IPS-11a (cell line): ENCODE measurements around the gene KDM6B.
"Not testable (repeated sequence)": the region's sequence is repeated elsewhere in the genome, so short reads cannot be mapped to it uniquely, and the experiment has no call there.

Source experiments
- H3K4me3 ChIP-seq: one replicate; pipeline ENCODE4 v1.5.1; 2013; ENCODE audit warnings: low read depth, low read length, control low read depth

Gene KDM6B, protein sequence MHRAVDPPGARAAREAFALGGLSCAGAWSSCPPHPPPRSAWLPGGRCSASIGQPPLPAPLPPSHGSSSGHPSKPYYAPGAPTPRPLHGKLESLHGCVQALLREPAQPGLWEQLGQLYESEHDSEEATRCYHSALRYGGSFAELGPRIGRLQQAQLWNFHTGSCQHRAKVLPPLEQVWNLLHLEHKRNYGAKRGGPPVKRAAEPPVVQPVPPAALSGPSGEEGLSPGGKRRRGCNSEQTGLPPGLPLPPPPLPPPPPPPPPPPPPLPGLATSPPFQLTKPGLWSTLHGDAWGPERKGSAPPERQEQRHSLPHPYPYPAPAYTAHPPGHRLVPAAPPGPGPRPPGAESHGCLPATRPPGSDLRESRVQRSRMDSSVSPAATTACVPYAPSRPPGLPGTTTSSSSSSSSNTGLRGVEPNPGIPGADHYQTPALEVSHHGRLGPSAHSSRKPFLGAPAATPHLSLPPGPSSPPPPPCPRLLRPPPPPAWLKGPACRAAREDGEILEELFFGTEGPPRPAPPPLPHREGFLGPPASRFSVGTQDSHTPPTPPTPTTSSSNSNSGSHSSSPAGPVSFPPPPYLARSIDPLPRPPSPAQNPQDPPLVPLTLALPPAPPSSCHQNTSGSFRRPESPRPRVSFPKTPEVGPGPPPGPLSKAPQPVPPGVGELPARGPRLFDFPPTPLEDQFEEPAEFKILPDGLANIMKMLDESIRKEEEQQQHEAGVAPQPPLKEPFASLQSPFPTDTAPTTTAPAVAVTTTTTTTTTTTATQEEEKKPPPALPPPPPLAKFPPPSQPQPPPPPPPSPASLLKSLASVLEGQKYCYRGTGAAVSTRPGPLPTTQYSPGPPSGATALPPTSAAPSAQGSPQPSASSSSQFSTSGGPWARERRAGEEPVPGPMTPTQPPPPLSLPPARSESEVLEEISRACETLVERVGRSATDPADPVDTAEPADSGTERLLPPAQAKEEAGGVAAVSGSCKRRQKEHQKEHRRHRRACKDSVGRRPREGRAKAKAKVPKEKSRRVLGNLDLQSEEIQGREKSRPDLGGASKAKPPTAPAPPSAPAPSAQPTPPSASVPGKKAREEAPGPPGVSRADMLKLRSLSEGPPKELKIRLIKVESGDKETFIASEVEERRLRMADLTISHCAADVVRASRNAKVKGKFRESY (N-terminal part only)

DNA sequence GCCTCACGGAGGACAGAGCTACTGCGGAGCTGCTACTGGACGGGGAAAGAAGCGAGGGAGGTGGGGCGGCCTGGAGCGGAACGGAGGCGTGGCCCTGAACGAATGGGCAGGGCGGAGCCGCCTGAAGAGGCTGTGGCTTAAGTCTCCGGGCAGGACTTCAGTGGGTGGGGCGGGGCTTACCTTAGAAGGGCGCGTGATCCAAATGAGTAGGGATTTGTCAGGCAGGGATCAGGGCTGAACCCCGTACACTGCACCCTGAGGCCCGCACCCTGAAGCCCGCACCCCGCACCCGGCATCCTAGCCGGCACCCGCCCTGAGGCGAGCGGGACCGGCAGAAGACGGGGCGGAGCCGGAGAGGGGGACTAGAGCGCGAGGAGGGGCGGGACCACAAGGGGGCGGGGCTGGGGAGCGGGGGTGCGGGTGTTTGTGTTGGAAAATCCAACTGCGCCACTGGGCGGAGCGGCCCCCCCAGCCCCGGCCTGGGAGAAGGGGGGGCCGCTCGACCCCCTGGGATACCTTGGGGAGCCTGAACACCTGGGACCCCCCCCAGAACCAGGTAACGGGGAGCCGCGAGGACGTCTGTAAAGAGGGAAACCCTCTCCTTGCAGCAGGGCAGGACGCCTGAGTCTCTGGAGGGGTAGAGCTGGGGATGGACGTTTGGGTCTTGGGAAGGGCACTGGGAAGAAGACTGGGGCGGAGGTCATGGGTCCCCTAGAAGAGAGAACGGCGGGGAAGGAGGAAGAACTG lies at the start of gene KDM6B:
Gene KDM6B, plus strand, starts transcription at position 423 of the 747 bp plus-strand sequence. CDS start 11,338 bp downstream, outside the sequence.
- peak within 1 kb of the TSS; percentile 70 for H3K4me3 ChIP-seq

DNA sequence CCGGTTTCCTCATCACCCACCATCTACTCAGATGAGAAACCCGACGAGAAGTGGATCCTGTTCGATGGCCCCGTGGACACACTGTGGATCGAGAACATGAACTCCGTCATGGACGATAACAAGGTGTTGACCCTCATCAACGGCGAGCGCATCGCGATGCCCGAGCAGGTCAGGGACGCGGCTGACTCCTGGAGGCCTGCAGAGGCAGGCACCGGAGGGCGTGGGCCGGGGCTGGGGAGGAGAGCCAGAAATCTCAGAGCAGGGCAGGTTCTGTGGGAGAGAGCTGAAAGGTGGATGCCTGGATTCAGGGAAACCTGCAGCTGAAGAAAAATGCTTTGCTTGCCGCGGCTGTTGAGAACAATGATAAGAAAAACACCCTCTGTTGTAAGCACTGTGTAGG lies 47.2 kb upstream of the KDM6B start:
- H3K4me3 ChIP-seq = no peak overlapping the region

DNA sequence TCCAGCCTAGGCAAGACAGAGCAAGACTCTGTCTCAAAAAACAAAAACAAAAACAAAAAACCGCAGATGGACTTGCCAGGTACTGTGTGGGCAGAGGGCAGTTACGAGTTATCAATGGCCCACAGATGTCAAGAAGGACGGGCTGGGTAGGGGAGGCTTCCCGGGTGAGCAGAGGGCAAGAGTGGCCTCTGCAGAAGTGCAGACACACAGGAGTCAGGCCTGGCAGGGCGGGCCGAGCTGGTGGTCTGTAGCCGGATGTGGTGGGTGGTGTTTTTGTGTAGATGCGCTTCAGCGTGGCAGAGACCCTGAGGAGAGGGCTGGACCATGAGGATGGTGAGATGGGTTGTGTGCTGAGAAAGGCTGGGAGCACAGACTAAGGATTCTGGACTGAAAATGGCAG lies 44.9 kb upstream of the KDM6B start:
- H3K4me3 ChIP-seq = no peak overlapping the region

DNA sequence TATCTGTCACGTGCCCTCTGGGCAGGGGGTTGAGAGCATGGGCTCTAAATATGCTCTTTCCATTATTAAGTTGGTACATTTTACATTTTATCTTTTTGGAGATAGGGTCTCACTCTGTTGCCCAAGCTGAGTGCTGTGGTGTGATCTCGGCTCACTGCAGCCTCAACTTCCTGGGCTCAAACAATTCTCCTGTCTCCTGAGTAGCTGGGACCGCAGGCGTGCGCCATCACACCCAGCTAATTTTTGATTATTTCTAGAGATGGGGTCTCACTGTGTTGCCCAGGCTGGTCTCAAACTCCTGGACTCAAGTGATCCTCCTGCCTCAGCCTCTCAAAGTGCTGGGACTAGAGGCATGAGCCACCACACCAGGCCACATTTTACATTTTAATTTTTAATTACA lies 43.9 kb upstream of the KDM6B start:
- H3K4me3 ChIP-seq = no peak overlapping the region

DNA sequence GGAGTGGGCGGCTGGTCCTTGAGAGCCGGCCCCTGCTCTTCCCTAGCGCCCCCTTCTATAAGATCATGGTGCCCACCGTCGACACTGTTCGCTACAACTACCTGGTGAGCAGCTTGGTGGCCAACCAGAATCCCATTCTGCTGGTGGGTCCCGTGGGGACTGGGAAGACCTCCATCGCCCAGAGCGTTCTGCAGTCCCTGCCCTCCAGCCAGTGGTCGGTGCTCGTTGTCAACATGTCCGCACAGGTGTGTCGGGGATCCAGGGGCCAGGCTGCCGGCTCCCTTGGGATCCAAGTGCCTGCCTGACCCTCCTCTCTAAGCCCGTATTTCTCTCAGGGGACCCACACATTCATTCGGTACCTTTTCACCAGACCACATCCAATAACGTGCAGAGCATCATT lies 41.4 kb upstream of the KDM6B start:
- no peak overlapping the region for H3K4me3 ChIP-seq

DNA sequence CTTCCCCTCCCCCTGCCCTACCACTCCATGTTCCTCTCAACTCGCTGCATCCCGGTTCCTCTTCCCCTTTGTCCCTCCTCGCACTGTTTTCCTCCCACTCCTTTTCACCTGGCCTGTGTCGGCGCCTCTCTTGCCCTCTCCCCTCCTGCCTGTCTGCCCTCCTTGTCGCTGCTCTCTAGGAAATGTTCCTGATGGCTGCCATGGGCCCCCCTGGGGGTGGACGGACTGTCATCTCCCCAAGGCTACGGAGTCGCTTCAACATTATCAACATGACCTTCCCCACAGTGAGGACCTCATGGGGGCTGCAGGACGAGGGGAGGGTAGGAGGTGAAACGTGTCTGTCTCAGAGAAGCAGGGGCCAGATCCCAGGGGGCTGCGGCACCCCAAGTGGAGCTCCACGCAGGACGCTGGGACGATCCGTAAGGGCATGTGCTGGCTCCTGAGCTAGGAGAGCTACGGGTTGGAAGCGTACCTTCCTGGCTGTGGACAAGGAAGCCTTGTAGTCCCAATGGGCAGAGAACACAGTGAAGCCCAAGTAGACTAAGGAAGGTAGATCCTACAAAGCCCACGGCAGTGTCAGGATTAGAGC lies 39.8 kb upstream of the KDM6B start:
- no peak overlapping the region for H3K4me3 ChIP-seq

DNA sequence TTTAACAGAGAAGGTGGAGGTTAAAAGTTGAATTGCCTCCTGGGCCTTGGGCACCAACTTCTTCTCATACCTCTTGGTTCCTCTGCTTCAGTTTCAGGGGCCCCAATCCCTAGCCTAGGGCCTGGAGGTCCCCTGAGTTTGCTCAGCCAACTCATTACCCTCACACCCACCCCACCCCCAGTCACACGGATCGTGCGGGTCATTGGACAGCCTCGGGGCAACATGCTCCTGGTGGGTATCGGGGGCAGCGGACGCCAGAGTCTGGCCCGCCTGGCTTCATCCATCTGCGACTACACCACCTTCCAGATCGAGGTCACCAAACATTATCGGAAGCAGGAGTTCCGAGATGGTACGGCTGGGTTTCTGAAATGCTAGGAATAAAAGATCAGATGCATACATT lies 36.0 kb upstream of the KDM6B start:
- no peak overlapping the region for H3K4me3 ChIP-seq

DNA sequence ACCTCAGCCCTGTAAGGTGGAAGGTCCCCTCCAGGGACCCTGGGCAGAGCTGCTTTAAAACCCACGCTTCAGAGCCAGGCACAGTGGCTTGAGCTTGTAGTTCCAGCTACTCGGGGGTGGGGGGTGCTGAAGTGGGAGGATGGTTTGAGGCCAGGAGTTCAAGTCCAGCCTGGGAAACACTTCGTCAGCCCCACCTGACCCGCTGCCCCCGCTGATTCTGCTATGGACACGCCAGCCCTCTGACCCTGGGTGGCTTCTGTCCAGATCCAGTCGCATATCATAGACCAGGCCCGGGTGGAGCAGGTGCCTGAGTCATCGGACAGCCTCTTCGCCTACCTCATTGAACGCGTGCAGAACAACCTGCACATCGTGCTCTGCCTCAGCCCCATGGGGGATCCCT lies 35.2 kb upstream of the KDM6B start:
- no peak overlapping the region for H3K4me3 ChIP-seq

DNA sequence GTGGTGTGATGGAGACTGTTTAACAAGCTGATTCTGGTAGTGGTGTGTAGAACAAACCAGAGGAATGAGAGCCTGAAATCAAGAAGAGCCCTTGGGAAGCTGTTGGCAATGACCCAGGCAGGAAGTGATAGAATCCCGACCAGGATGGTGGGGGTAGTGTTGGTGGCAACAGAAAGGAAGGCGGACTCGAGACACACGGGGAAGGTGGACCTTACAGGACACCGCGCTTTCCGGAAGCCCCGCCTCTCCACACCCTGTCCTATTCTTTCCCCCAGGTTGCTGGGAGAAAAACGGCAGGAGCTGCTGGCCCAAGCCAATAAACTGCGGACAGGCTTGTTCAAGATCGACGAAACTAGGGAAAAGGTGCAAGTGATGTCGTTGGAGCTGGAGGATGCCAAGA lies 30.0 kb upstream of the KDM6B start:
- no peak overlapping the region for H3K4me3 ChIP-seq

DNA sequence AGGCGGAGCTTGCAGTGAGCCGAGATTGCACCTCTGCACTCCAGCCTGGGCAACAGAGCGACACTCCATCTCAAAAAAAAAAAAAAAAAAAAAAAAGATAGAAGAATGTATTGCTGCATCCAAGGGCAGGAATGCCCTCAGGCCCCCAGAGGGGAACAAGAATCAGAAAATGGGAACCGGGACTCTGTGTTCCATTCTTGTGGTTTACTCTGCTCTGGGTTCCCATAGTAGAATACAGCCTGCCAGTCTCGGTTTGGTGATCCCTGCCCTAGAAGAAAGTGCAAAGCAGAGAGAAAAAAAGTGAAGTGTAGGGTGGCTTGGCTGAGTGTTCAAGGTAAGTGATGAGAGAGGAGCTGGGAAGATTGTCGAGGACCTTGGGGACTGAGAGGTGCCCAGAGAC lies 27.4 kb upstream of the KDM6B start:
- H3K4me3 ChIP-seq = no peak overlapping the region

DNA sequence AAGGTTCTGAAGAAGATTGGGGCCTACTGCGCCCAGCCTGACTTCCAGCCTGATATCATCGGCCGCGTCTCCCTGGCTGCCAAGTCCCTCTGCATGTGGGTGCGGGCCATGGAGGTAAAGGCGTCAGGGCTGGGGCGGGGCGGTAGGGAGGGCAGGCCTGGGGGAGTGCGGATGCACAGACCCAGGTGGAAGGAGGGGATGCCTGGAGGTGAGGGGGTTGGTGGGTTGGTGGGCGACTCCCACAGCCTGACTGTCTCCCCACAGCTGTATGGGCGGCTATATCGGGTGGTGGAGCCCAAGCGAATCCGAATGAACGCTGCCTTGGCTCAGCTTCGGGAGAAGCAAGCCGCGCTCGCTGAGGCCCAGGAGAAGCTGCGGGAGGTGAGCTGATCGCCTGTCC lies 26.8 kb upstream of the KDM6B start:
- H3K4me3 ChIP-seq = no peak overlapping the region

DNA sequence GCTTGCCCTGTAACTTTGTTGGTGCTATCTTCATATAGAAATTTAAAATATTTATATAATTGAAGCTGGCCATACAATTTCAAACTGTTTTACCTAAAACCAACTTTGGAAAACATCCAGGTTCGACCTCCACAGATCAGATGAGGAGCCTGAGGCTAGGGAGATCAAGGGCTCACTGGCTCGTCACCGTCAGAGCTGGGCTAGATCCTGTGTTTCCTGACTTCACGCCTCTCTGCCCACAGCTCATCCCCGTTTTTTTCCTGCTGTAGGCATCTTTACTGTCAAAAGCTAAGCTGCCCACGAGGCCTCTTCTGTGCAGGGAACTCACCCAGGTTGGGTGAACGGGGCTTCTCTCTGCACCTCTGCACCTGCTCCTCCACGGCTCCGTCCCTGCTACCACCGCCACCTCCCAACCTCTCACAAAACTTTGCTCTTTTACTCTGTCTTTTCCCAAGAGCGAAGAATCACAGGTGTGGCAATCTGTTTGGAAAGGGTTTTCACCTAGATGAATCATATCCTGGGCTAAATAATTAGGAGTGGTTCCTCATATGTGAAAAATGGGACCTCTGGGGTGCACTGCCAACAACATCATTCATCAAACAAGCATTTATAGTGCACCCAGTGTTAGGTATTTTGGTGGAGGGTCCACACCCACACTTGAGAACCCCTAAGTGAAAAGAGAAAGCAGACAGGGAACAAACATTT lies 24.8 kb upstream of the KDM6B start:
- no peak overlapping the region for H3K4me3 ChIP-seq

DNA sequence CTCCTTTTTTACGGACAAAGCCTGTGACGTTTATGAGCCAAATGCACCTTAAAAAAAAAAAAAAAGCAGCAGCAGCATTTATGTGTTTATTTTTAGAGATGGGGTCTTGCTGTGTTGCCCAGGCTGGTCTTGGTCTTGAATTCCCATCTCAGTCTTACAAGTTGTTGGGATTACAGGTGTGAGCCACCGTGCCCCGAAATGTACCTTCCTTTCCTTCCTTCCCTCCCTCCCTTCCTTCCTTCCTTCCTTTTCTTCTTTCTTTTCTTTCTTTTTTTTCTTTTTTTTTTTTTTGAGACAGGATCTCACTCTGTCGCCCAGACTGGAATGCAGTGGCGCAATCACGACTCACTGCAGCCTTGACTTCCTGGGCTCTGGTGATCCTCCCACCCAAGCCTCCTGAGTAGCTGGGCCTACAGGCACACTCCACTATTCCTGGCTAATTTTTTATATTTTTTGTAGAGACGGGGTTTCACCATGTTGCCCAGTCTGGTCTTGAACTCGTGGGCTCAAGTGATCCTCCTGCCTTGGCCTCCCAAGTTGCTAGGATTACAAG lies 24.1 kb upstream of the KDM6B start:
- H3K4me3 ChIP-seq = not testable (repeated sequence)

DNA sequence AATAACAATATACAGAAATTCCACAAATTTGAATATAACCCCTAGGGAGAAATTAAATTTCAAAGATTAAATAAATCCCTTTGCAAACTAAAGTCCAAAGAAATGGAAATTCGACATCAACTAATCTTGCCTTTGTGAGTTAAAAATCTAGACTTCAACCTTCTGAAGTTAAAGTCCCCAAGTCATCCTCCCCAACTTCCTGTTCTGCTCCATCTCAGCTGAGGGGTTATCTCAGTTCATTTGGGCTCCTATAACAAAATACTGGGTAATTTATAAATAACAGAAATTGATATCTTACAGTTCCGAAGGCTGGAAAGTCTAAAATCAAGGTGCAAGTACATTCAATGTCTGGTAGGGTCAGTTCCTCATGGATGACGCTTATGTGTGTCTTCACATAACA lies 22.8 kb upstream of the KDM6B start:
- no peak overlapping the region for H3K4me3 ChIP-seq

DNA sequence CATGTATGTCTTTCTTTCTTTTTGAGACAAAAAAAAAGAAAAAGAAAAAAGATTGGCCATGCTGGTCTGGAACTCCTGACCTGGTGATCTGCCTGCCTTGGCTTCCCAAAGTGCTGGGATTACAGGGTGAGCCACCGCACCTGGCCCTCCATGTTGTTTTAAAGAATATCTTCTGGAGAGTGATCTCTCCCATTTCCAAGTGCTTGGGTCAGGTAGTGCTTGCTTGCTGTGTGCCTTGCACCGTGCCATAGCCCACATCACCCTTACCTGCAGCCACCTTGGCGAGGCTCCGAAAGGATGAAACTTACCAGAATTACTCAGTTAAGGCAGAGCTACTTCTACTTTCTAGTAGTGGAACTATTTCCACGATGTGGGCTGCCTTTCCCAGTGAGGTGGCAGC lies 19.0 kb upstream of the KDM6B start:
- no peak overlapping the region for H3K4me3 ChIP-seq

DNA sequence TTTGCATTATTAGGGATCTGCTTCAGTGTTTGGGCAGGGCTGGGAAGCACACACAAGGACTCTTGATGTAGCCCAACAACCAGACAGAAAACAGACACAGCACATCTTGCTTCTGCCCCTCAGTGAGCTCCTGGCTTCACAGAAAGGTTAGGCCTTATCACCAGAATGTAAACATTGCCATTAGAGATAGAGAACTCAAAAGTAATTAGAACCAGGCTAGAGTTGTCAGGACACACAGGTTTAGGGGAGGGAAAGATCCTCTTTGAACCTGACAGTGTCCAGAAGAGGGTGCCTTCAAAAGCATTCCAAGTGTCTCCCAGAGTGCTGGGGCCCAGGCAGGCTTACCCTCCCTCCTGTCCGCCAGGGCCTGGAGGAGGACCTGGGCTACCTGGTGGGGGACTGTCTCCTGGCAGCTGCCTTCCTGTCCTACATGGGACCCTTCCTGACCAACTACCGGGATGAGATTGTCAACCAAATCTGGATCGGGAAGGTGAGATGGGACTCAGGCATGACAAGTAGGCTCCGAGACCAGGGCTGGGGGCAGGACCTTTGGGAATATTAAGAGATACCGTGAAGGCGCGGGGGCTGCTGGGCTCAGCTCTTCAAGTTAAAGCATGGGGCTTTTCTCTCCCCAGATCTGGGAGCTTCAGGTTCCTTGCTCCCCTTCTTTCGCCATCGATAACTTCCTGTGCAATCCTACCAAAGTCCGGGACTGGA lies 16.9 kb upstream of the KDM6B start:
- H3K4me3 ChIP-seq = no peak overlapping the region

DNA sequence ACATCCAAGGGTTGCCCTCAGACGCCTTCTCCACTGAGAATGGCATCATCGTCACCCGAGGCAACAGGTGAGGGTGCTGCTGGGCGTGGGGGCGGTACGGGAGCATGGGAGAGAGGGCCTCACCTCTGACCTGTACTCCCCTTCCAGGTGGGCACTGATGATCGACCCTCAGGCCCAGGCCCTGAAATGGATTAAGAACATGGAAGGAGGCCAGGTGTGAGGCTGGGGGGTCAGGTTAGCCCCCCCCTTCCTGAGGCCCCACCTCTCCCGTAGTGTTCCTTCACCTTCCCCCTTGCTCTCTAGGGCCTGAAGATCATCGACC lies 16.4 kb upstream of the KDM6B start:
- H3K4me3 ChIP-seq = no peak overlapping the region

DNA sequence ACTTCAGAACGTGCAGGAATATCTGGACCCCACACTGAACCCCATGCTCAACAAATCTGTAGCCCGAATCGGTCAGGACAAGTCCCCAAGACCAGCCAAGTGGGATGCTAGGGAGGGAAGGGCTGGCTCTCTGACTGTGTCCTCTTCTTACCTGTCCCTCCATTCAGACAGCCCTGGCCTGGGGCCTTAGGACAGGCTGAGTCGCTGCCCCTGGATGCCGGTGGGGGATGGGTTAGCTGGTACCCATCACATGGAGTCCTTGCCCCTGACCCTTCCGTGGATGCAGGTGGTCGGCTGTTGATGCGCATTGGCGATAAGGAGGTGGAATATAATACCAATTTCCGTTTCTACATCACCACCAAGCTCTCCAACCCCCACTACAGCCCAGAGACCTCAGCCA lies 16.0 kb upstream of the KDM6B start:
- H3K4me3 ChIP-seq = no peak overlapping the region
